GM12801 (cell line): ENCODE measurements around the gene RAB7A.

Experiments
- CTCF ChIP-seq: IDR thresholded peaks from one replicate; pipeline ENCODE4 v1.5.1; 2011; ENCODE audit warnings: control low read depth; ENCODE audit not compliant: insufficient read length; ENCODE audit errors: extremely low read depth

The RAB7A gene

DNA sequence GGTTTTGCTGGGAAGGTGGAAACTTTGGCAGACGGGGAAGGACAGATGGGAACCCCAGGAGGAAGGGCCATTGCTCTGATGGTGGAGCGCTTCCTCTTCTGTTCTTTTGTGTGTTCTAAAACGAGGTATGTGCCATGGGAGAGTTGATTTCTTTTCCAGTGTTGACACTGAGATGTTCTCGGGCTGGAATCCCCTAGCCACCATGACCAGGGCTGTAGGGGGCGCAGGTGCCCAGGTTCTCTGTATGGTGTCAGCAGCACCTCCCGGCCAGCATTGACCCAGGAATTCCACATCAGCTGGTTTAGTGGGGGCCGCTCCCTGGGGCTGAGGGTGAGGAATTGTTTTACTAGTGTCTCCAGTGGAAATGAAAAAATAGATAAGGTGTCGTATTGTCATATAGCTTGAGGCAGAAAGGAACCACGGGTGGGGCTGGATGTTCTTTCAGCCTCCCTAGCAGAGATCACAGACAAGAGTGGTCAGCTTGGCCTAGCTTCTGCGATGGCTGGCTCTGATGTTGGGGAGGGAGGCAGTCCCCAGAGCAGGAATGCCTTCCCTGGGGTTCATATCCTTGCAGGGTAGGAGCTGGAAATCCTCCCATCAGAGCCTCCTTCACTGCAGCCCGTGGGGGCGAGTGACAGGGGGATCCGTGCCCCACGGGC is 119.3 kb downstream of the RAB7A start:
- no peak for TF ChIP-seq CTCF

DNA sequence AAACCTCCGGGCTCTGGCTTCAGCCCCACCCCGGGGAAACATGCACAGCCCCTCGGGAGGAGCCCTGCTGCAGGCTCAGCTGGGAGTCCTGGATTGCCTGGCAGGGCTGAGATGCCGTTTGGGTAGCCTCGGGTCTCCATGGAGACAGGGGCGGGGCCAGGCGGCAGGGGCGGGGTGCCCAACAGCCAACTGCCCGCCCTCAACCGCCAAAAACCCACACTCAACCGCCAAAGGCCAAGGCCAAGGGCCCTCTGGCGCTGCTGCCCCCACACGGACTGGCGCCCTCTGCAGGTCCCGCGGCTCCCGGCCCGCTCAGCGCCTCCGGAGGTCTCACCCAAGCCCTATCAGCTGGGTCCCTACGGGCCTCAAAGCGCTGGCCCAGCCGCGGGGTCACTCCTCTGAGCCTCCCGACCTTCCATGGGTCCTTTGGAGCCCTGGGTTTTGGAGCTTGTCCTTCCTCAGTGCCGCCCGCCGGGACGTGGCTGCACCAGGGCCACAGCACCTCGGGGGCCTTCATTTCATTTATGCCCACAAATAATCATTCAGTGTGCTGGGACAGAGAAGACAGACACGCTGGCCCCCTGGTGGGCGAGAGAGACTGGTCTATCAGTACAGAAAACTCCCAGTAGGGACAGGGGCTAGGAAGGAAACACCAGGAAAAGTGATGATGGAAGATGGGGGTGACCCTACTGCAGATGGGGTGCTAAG is 119.9 kb downstream of the RAB7A start:
- TF ChIP-seq CTCF, result no peak

DNA sequence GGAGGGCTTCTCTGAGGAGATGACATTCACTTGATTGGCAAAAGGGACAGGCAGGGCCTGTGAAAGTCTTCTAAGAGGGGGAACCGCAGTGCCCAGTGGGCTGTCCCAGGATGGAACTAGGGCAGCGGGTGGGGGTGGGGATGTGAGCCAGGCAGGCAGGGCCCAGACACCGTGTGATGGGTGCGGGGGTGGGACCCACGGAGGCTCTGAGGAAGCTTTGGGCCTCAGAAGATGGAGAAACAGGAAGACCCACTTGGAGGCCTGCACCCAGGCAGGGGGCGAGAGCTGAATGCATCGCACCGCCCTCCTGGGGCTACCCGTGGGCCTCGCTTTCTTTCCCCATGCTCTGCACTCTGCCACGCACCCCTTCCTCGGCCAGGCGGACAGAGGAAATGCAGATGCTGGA is 120.5 kb downstream of the RAB7A start:
- TF ChIP-seq CTCF, result no peak

DNA sequence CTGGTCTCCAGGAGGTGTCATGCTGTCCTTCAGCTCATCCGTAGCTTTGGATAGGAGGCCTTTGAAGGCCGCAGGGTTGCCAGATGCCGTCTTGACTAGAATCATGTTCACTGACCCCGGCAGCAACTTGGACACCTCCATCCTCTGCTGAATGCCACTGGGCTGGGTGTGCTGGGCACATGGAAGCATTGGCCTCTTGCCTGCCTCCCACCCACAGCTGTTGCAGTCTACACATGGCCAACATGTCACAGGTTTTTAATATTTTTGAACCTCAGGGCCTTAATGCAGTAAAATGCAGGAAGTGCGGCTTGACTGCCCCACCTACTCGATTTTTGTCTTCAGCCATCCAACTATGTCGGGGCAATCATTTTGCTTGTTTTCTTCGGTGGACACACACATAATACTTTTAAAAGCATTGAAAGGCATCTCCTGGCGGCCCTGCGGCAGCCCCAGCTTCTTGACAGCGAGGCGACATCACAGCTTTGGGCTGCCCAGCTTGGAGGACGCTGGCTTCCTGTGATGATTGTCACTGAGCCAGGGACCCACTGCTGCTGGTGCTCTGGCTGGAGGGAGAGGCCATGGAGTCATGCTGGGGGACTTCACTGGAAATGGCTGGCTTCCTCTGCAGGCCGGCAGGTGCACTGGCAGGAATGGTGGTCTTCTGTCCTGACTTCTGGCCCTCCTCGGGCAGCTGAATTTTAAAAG is 121.8 kb downstream of the RAB7A start:
- no peak for TF ChIP-seq CTCF

DNA sequence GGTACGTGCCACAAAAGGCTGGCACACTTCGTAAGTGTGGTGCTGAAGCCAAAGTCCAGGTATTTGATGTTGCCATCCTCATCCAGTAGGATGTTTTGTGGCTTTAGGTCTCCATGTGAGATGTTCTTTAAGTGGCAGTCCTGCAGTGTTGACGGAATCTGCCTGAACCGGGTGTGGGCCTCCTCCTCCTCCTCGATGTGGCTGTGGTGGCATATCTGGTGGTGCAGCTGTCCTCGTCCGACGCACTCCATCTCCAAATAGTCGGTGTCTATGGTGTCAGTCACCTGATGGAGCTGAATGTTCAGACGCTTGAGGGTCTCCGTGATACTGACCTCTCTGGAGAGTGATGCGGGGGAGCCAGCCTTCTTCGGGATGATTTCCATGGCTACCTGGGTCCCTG is 123.0 kb downstream of the RAB7A start:
- no peak for TF ChIP-seq CTCF

- no peak for TF ChIP-seq CTCF
Observed at GRCh38 chr3:128849911-128850455, 124.0 kb downstream of the RAB7A start.

- no peak for TF ChIP-seq CTCF
Observed at GRCh38 chr3:128850544-128850943, 124.6 kb downstream of the RAB7A start.
